GM12865 (cell line): ENCODE results near the gene ZNF208.
"Not testable (repeated sequence)": the region's sequence is repeated elsewhere in the genome, so short reads cannot be mapped to it uniquely, and the experiment has no call there.

Source experiments
- DNase-seq: peaks from one replicate; pipeline ENCODE4 v3.0.0; 2010; ENCODE audit warnings: low read depth
- H3K4me3 ChIP-seq: 2 replicates; pipeline ENCODE4 v1.5.1; 2011; ENCODE audit warnings: mild to moderate bottlenecking, low read depth, low read length, control low read depth
- TF ChIP-seq, protein P1 (sequence below): IDR thresholded peaks from 2 replicates; pipeline ENCODE4 v1.5.1; 2011; ENCODE audit warnings: low read length, control low read depth, low read depth, inconsistent platforms; ENCODE audit not compliant: insufficient read depth; ENCODE audit errors: missing control alignments

Gene ZNF208

DNA sequence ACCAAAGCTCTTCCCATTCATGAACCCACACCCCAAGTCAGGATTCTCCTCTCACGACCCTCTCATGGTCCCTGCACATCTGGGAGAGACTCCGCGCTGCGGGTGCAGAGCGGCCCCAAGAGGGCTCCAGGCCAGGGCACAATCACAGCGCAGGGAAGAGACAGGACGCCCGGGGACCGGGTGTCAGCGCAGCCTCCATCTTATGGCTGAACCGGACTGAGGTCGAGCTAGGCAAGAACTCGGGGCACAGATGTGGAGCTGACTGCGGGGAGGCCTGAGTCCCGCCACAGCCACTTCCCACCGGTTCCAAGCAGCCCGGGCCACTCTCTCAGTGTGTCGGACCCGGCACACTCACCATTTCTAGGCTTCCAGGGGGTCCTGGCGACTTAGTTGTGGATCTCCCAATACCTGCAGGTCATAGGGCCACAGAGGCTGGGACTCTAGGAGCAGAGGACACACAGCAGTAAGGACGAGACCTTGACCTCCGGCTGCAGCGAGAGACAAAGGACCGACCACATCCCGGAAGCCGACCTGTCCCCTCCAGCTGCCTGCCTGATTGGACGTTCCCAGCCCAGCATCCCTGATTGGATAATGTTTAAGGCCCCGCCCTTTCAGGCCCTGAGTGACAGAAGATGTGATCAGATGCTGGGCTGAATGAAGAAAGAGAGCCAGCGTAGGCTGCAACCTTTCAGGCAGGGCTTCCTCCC, at the start of gene ZNF208:
TSS of gene ZNF208 (minus strand) at position 507 of the 707 bp plus-strand sequence. CDS start at position 358, 149 bp downstream.
- H3K4me3 ChIP-seq = not testable (repeated sequence)

DNA sequence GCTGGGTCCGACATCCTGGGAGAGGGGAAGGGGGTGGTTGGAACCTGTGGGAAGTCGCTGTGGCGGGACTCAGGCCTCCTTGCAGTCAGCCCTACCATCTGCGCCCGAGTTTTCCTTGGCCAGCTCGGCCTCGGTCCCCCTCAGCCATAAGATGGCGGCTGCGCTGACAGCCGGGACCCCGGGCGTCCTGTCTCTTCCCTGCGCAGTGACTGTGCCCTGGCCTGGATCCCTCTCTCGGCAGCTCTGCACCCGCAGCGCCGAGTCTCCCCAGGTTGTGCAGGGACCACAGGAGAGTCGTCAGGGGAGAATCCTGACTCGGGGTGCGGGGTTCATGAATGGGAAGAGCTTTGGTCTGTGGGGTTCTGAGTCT, 41.9 kb upstream of the ZNF208 start:
- DNase-seq = no peak
- TF ChIP-seq, protein P1, sequence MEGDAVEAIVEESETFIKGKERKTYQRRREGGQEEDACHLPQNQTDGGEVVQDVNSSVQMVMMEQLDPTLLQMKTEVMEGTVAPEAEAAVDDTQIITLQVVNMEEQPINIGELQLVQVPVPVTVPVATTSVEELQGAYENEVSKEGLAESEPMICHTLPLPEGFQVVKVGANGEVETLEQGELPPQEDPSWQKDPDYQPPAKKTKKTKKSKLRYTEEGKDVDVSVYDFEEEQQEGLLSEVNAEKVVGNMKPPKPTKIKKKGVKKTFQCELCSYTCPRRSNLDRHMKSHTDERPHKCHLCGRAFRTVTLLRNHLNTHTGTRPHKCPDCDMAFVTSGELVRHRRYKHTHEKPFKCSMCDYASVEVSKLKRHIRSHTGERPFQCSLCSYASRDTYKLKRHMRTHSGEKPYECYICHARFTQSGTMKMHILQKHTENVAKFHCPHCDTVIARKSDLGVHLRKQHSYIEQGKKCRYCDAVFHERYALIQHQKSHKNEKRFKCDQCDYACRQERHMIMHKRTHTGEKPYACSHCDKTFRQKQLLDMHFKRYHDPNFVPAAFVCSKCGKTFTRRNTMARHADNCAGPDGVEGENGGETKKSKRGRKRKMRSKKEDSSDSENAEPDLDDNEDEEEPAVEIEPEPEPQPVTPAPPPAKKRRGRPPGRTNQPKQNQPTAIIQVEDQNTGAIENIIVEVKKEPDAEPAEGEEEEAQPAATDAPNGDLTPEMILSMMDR = no peak
- no peak overlapping the region for H3K4me3 ChIP-seq

More for the DNA sequence above, at the start of gene ZNF208:
- not testable (repeated sequence) for DNase-seq

DNA sequence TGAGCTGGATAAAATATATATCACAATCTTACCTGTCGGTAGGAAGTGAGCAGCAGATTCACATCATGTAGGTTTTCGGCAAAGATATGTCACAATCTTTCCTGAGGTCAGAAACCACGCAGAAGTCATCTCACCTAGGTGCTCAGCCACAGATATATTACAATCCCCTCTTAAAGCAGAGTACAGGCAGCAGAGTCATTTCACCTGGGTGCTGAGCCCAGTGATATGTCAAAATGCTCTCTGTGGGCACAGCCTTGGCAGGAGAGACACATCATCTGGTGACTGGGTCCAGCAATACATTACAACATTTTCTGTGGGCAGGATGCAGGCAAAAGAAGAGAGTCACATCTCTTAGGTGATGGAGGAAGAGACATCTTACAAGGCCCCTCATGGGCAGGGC, 30.4 kb upstream of the ZNF208 start:
- DNase-seq, H3K4me3 ChIP-seq: not testable (repeated sequence)

DNA sequence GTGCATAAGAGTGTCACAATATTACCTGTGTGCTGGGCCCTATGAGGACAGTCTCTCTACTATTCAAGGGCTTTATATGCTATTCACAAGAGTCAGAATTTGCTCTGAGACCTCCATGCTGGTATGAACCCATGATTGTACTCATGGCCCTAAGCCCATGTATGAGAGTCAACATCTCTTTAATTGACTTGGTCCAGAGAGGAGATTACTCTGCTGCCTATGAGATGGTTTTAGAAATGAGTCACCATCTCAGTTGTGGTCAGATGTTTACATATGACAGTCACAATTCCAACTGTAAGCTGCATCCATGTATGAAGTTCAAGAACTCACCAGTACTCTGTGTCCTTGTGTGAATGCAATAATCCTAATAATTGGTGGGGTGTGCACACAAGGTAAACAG, 19.9 kb upstream of the ZNF208 start:
- H3K4me3 ChIP-seq = no peak overlapping the region
- TF ChIP-seq, protein P1 = no peak
- DNase-seq = no peak

DNA sequence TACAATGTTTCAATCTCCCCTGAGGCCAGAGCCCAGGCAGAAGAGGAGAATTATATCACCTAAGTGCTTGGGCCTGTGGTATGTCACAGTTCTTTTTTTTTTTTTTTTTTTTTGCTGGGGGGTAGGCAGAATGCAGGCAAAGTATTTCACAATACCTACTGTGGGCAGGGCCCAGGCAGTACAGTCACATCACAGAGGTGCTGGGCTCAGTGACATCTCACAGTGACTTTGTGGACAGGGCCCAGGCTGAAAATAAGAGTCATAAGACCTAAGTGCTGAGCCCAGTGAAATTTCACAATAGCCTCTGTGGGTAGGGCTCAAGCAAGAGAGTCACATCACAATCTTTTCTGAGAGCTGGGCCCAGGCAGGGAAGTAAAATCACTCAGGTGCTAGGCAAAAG, 15.9 kb upstream of the ZNF208 start:
- TF ChIP-seq, protein P1 = no peak
- no peak overlapping the region for H3K4me3 ChIP-seq
- DNase-seq = no peak

DNA sequence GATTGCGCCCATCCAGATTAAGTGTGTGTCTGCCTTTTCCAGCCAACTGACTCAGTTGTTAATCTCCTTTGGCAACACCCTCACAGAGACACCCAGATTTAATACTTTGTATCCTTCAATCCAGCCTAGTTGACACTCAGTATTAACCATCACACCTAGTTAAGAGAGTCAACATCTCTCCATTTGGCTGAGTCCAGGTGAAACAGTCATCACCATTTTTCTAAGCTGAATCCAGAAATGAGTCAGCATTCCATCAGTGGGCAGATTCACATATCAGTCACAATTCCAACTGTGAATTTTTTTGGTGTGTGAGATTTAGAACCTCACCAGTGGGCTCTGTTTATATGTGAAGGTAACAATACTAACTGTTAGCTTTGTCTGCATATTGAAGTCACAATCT, 14.8 kb upstream of the ZNF208 start:
- not testable (repeated sequence) for DNase-seq, H3K4me3 ChIP-seq

DNA sequence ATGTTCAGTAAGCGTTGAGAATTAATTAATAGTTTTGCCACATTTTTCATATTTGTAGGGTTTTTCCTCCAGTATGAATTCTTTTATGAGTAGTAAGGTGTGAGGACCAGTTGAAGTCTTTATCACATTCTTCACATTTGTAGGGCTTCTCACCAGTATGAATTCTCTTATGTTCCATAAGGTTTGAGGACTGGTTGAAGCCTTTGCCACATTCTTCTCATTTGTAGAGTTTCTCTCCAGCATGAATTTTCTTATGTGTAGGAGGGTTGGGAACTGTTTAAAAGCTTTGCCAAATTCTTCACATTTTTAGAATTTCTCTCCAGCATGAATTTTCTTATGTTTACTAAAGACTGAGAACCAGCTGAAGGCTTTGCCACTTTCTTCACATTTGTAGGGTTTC, 40.3 kb downstream of the ZNF208 start:
- no peak overlapping the region for H3K4me3 ChIP-seq
- no peak for DNase-seq
- TF ChIP-seq, protein P1 = no peak

DNA sequence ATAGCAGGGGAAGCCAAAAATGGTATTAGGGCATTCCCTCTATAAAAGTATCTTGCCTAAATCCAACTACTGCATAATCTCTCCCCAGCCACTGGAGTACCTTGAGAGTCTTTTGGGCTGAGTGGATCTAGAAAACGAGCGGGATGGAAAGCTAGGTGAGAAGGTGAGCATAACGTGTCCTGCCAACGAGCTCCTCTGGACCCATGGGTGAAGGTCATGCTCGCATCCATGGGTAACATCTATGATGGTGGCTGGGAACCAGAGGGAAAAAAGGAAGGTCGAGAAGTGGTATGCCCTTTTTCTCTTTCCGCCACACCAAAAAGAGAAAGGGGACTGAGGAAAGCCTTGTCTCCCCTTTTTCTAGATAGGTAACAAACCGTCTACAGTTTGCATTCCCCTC, 63.0 kb downstream of the ZNF208 start:
- TF ChIP-seq, protein P1 = no peak

DNA sequence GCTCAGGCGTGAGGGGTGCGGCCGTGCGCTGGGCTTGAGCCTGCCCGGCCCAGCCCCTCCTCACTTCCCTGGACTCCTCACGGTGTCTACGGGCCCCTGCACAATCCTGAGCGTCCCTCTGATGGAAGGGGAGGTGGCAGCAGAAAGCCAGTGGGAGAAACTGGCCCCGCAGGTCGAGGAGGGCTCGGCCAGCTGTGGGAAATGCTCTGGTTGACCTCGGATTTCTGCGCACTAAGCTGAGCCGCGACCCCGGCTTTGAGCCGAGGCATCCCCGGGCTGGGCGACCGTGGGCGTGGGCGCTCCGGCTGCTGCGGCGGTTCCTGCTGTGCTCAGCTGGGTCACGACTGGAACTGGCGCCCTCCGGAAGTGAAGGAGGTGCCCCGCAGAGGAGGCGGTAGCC, 70.1 kb downstream of the ZNF208 start:
- DNase-seq = no peak
- TF ChIP-seq, protein P1 = no peak
- no peak overlapping the region for H3K4me3 ChIP-seq

More for the DNA sequence above, 63.0 kb downstream of the ZNF208 start:
- H3K4me3 ChIP-seq = no peak overlapping the region
- peak; percentile 5 for DNase-seq
